ENCODE measurements around the gene BTBD16. TPM values are rescaled to one million over a fixed set of nuclear protein-coding genes. Genes with fewer than 3 reads are reported as not detected.

BTBD16 gene
- total and polyA plus RNA-seq, 4 donors = 0.42 to 2.8 (median 1.8) TPM

DNA sequence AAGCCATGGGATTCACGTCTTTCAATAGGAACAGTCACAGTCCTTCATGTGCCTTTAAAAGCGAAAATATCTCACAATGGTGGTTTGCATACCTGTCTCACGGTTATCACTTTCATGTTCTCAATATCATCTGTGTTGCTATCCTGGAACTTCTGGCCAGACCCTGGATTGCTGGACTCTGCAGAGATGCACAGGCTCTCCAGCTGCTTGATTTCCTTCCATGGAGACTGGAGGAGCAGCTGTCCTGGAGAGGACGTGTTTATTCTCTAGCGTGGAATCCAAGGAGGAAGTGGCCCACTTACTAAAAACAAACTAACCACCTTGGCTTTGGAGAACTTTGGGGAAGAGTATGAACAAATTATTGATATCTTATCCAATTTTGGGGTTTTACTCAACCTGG lies 16.5 kb downstream of the BTBD16 start:
- WGBS = 76% methylated on average over 5 of the region's 5 CpGs

DNA sequence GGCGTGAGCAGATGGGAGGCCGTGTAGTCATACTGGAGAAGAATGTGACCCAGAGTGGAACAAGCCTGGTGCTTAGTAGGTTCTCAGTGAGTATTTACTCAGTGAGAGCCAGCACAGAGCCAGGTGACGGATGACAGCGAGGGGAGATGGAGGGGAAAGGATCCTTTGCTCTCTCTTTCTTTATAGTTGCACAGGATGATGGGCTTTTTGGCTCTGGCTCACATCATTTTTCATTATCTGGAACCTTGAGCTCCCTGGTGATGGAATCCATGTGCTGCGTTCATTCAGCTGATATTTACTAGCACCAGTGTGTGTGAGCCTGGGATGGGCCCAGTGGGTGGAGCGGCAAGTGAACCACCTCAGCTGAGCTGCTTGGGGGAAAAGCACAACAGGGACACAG lies 17.2 kb downstream of the BTBD16 start:
- Histone ChIP-seq H3K4me3 (ENCODE audit: low read depth in 1 of 3, low read length in 3 of 3) (no peak overlapping the region), H3K9me3 (ENCODE audit: control insufficient read depth in 4 of 4, low read length in 3 of 4) (no peaks in the 10 kb centered on the region), H3K4me1 (ENCODE audit: control insufficient read depth in 4 of 4, insufficient read depth in 4 of 4, low read length in 3 of 4) (no peaks in the 10 kb centered on the region), H3K9ac (ENCODE audit: low read depth in 1 of 2, low read length in 2 of 2) (no peak overlapping the region), H3K27ac (ENCODE audit: low read depth in 1 of 2, low read length in 2 of 2) (no peak overlapping the region), H3K36me3 (ENCODE audit: control insufficient read depth in 4 of 4, insufficient read depth in 3 of 4, low read depth in 1 of 4, low read length in 3 of 4) (no peaks in the 10 kb centered on the region), H3K27me3 (ENCODE audit: control insufficient read depth in 4 of 4, insufficient read depth in 4 of 4, low read length in 3 of 4) (no peaks in the 10 kb centered on the region)
- 89% methylated on average over 6 of the region's 6 CpGs for WGBS
- no peak for DNase-seq (ENCODE audit: low spot score)
- TF ChIP-seq, protein P1, sequence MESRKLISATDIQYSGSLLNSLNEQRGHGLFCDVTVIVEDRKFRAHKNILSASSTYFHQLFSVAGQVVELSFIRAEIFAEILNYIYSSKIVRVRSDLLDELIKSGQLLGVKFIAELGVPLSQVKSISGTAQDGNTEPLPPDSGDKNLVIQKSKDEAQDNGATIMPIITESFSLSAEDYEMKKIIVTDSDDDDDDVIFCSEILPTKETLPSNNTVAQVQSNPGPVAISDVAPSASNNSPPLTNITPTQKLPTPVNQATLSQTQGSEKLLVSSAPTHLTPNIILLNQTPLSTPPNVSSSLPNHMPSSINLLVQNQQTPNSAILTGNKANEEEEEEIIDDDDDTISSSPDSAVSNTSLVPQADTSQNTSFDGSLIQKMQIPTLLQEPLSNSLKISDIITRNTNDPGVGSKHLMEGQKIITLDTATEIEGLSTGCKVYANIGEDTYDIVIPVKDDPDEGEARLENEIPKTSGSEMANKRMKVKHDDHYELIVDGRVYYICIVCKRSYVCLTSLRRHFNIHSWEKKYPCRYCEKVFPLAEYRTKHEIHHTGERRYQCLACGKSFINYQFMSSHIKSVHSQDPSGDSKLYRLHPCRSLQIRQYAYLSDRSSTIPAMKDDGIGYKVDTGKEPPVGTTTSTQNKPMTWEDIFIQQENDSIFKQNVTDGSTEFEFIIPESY (IDR thresholded peaks at IDR 0.05) = no peak
- TF ChIP-seq FOXA2 (IDR thresholded peaks at IDR 0.05) = no peak
- no peak for TF ChIP-seq RAD21 (IDR thresholded peaks at IDR 0.05)
- TF ChIP-seq FOXA1 (IDR thresholded peaks at IDR 0.05) = no peak
- no peak for TF ChIP-seq JUND (IDR thresholded peaks at IDR 0.05)
- TF ChIP-seq HNF4A (conservative IDR thresholded peaks at IDR 0.05) = no peak
- no peak for TF ChIP-seq CTCF (IDR thresholded peaks at IDR 0.05; ENCODE audit: low read depth, low read length, missing input control)
- no peak for TF ChIP-seq YY1 (IDR thresholded peaks at IDR 0.05)
- TF ChIP-seq EGR1 (IDR thresholded peaks at IDR 0.05; ENCODE audit: low read depth in 2 of 2) = no peak
- no peak for TF ChIP-seq NR2F2 (IDR thresholded peaks at IDR 0.05)
- TF ChIP-seq, protein P2, sequence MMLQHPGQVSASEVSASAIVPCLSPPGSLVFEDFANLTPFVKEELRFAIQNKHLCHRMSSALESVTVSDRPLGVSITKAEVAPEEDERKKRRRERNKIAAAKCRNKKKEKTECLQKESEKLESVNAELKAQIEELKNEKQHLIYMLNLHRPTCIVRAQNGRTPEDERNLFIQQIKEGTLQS (IDR thresholded peaks at IDR 0.05) = no peak
- no peak for TF ChIP-seq REST (IDR thresholded peaks at IDR 0.05)
- no peak for TF ChIP-seq GABPA (IDR thresholded peaks at IDR 0.05 in 1 of 2, conservative IDR thresholded peaks at IDR 0.05 in 1 of 2)
- TF ChIP-seq SP1 (IDR thresholded peaks at IDR 0.05) = no peak
- no peak for TF ChIP-seq RXRA (IDR thresholded peaks at IDR 0.05)
- no peak for TF ChIP-seq TAF1 (conservative IDR thresholded peaks at IDR 0.05)
- TF ChIP-seq HNF4G (IDR thresholded peaks at IDR 0.05) = no peak
- no peak for TF ChIP-seq MAX (IDR thresholded peaks at IDR 0.05)

More for the DNA sequence above, 16.5 kb downstream of the BTBD16 start:
- H3K27ac ChIP-seq (ENCODE audit: low read depth in 1 of 2, low read length in 2 of 2) = no peak overlapping the region
- no peak overlapping the region for H3K9ac ChIP-seq (ENCODE audit: low read depth in 1 of 2, low read length in 2 of 2)
- no peaks in the 10 kb centered on the region for H3K27me3 ChIP-seq (ENCODE audit: control insufficient read depth in 4 of 4, insufficient read depth in 4 of 4, low read length in 3 of 4)
- no peak for DNase-seq (ENCODE audit: low spot score)
- TF ChIP-seq HNF4A (conservative IDR thresholded peaks at IDR 0.05) (no peak), HNF4G (IDR thresholded peaks at IDR 0.05) (no peak), TAF1 (conservative IDR thresholded peaks at IDR 0.05) (no peak)
- no peaks in the 10 kb centered on the region for H3K4me1 ChIP-seq (ENCODE audit: control insufficient read depth in 4 of 4, insufficient read depth in 4 of 4, low read length in 3 of 4)
- H3K36me3 ChIP-seq (ENCODE audit: control insufficient read depth in 4 of 4, insufficient read depth in 3 of 4, low read depth in 1 of 4, low read length in 3 of 4) = no peaks in the 10 kb centered on the region
- no peaks in the 10 kb centered on the region for H3K9me3 ChIP-seq (ENCODE audit: control insufficient read depth in 4 of 4, low read length in 3 of 4)
- no peak overlapping the region for H3K4me3 ChIP-seq (ENCODE audit: low read depth in 1 of 3, low read length in 3 of 3)
